ENCODE measurements around the gene SLC5A8.
"Not testable (repeated sequence)": the region's sequence is repeated elsewhere in the genome, so short reads cannot be mapped to it uniquely, and the experiment has no call there.

SLC5A8 gene

DNA sequence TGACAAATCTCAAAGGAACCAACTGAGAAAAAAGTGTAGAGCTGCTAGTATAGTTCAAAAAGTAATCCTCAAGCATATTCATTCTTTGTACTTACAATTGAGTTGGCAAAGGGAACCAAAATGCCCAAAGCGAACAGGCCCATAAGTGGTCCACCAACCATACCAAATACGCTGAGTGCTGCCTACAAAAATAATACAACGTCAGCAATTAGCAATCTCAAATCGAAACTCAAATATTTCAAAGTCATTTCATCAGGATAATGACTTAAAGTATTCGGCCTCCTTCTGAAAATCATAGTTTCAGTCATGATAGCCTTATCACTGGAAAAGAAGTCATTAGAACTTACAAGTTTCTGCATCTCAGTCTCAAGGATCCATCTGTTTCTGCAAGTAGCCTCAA lies 42.0 kb downstream of the SLC5A8 start:
- DNase-seq (ENCODE audit: low read depth in 2 of 2): no peak

- no peak for DNase-seq (ENCODE audit: low read depth in 2 of 2)
These were observed 43.2 kb downstream of the SLC5A8 start for GRCh38 chr12:101166866-101167265.

DNA sequence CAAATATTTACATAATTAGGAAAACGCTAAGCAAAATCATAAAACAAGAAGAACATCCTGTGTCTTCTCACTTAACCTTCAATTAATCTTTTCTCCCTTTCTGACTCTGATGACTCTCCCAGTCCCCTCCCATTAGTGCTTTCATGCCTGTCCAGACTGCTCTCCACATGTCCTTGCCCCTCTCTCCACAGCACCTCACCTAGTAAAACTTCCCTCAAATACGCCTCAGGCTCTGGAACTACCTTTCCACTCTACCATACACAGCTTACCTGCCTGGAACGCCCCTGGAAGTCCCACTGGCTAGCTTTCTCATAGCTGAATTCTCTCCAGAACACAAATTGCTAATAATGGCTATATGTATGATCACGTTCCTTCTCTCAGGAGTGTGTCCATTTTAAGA lies 44.7 kb downstream of the SLC5A8 start:
- DNase-seq (ENCODE audit: low read depth in 2 of 2): no peak

DNA sequence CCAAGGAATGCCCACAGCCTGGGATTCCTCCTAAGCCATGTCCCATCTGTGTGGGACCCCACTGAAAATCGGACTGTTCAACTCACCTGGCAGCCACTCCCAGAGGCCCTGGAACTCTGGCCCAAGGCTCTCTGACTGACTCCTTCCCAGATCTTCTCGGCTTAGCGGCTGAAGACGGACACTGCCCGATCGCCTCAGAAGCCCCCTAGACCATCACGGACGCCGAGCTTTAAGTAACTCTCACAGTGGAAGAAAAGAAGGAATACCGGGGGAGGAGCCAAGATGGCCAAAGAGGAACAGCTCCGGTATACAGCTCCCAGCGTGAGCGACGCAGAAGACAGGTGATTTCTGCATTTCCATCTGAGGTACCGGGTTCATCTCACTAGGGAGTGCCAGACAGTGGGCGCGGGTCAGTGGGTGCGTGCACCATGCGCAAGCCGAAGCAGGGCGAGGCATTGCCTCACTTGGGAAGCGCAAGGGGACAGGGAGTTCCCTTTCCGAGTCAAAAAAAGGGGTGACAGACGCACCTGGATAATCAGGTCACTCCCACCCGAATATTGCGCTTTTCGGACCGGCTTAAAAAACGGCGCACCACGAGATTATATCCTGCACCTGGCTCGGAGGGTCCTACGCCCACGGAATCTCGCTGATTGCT lies 64.1 kb downstream of the SLC5A8 start:
- DNase-seq (ENCODE audit: low read depth in 2 of 2): not testable (repeated sequence)

GRCh38 chr12:101127521-101128219 lies 82.4 kb downstream of the SLC5A8 start:
- no peak for DNase-seq (ENCODE audit: low read depth in 2 of 2)

DNA sequence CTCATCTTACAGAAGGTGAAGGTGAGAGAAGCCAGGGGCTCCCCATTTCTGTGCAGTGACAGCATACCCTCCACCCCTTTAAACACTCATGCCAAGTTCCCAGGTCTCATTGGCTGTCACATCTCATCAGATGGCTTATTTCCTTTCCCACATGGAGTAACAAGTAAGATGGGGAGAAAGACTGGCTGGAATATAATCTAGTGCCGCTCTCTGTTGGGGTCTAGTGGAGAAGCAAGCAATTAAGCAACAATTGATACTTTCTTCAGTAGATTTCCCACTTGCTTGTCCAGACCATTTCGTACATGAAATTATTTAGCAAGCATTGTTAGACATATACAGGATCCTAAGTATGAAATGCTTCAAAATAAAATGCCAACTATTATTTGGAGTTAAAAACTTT lies 92.2 kb downstream of the SLC5A8 start:
- DNase-seq (ENCODE audit: low read depth in 2 of 2): no peak

- DNase-seq (ENCODE audit: low read depth in 2 of 2): no peak
These were observed 93.1 kb downstream of the SLC5A8 start for GRCh38 chr12:101116911-101117310.

DNA sequence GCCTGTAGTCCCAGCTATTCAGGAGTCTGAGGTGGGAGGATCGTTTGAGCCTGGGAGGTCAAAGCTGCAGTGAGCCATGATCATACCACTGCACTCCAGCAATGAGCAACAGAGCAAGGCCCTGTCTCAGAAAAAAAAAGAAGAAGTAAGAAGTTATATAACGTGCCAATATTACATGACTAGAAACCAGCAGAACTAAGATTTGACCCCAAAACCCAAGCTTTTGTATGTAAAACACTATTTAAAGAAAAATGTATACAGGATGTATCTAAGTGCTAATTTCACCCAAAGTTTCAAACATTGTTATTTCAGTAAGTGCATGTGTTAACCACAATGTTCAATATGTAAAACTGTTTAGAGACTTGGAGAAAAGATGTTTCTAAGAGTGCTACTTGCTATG lies 94.7 kb downstream of the SLC5A8 start:
- DNase-seq (ENCODE audit: low read depth in 2 of 2): no peak

- no peak for DNase-seq (ENCODE audit: low read depth in 2 of 2)
These were observed 98.6 kb downstream of the SLC5A8 start for GRCh38 chr12:101111441-101111840.

DNA sequence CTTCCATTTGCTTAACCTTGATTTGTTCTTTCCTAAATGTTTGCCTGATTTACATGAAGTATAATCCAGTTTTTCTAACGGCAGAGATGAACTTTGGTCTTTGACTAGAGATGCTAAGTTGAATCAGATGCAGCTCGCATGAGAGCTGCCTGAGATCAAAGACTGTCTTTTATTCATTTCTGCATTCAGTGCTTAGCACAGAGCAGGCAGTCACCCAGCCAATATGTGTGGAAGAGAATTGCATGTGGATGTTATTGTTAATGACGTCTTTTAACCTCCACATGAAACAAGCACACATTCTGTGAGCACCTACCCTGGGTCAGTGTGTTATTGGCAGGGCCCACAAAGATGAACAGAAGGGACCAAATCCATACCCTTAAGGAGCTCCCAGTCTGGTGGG lies 99.2 kb downstream of the SLC5A8 start:
- no peak for DNase-seq (ENCODE audit: low read depth in 2 of 2)

- DNase-seq (ENCODE audit: low read depth in 2 of 2): no peak
These were observed 101.9 kb downstream of the SLC5A8 start for GRCh38 chr12:101108130-101108529.

DNA sequence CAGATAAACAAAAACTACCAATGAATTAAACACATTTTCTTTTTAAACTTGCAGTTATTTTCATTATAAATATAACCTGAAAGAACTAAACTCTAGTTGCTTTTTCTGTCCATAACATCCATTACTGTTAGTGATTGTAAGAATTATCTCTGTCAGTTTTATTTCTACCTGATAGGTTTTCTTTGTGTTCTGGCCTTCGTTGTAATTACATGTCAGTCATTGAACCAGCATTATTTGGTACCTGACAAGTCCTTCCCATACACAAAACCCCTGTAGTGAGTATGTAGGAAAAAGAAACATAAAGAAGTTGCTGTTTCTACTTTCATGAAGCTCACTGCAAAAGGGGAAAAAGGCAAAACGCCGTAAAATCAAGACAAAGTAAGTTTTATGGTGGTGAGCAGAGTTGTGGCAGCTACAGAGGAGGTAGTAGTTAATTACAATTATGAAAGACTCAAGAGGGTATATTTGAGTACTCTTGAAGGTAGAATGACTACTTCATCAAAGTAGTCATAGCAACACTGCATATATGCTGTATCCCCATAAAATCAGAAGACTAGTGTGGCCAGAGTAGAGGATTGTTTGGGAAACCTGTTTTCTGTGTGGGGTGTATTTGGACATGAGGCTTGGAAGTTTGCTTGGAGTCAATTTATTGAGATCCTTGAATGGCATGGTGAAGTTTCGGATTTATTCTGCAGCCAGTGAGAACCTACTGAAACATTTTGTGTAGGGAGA lies 102.8 kb downstream of the SLC5A8 start:
- no peak for DNase-seq (ENCODE audit: low read depth in 2 of 2)
